Islet of Langerhans (tissue), 1 donor: ENCODE measurements around the gene CORO6.

Experiments
- FAIRE-seq: peaks from one replicate; lab custom pipeline; 2011; peaks lifted over from hg19 to GRCh38; lab: Jason Lieb, UNC

Gene CORO6

DNA sequence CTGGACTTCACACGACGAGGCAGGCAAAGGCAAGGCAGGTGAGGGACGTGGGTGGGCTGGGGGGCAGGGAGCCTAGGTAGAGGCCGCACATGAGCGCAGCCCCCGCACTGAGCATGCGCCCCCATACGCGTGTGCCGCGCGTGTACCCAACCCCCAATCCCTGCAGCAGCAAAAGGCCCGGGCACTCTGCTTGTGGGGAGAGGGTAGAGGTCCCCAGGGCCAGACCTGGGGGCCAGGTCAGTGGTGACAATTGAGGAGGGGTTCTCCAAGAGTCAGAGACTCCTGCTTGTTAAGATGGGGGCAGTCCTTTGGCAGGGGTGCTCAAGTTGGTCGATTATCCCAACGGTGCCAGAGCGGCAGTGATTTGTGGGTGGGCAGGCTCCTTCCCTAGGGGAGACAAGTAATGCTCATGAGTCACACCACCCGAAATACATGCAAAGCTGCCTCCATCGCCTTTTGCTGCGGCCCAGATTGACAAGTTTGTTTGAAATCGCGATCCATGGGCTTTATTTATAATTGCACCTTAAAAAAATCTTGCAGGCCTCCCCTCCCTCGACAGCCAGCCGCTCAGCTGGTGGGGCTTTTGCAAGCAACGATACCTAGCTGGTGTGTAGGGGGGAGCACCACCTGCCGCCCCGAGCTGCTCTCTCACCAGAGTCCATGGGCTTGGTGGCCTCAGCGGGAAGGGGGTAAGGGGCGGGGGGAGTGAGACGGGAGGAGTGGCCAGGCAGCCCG is 32.1 kb downstream of the CORO6 start:
- FAIRE-seq: no peak

DNA sequence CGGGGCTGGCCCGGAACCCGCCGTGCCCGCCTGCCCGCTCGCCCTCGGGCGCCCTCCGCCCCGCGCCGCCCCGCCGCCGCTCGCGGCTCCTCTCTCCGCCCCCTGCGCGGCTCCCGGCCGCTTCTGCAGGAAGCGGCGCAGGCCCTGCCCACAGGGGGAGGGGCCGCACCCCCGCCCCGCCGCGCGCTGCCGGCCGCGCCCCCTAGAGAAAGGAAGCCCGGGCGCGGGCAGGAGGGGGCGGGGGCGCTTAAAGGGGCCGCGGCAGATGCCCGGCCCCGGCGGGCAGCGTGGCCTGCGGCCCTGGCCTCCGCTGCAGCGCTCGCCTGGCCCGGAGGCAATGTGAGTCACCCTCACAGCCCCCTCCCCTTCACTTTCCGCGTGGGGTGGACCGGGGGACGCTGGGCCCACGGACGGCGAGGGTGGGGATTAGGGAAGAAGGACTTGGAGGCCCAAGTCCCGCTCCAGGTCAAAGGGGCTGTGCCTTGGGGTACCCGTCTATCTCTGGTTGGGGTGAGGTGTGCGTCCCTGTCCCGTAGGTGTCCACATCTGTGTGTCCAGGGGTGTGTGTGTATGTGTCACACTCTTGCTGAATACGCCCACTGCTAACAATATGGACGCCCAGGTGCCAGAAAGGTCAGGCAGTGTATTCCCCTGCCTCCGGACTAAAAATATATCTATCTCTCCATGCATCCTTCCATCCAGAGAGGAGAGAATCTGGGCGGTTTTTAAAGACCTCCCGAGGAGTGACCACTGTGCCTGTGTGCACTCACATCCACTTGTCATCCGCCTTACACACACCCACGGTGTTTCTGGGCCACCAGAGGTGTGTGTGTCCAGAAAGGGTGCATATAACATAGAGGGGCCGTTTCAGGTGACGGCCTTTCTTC is 32.9 kb downstream of the CORO6 start, which contains the start of gene GIT1:
TSS of gene GIT1 (minus strand) at position 125 of the 887 bp plus-strand sequence. CDS start 270 bp downstream, outside the sequence.
- no peak for FAIRE-seq

DNA sequence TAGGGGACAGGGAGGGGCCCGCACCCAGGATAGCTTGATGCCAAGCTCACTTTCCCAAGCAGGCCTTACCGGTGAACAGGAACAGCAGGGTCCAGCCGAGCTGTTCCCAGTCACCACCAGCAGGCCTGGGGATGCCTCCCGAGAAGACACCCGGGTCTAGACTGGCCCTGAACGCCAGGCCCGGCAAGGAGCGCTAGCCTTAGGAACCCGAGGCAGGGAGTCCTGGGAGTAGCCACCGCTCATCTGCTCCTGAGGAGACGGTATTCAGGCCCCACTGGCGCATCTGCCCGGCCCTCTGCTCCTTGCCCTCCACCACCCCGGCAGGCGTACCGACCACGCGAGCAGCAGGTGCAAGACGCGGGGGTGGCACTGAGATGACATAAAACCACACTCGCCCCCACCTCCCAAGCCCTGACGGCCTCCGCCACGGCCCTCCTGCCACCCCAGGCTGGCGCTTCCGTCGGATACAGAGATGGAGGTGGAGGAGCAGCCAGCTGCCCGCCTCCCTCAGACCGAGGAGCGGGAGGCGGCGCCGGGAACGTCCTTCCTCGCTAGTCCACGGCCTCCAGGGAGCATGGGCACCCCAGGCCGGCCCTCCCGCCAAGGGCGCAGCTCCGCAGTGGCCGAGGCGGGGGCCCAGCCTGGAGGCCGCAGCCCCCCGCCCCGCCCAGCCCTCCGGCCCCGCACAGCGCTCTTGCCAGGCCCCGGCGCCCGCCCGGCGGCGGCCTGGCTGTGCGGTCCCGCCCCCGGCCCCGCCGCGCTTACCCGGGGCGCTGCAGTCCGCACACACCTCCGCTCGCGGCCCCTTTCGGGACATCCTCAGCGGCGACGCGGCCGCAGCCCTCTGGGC is 33.9 kb downstream of the CORO6 start:
- FAIRE-seq: no peak

GRCh38 chr17:29588017-29588561 is 34.6 kb downstream of the CORO6 start:
- no peak for FAIRE-seq

DNA sequence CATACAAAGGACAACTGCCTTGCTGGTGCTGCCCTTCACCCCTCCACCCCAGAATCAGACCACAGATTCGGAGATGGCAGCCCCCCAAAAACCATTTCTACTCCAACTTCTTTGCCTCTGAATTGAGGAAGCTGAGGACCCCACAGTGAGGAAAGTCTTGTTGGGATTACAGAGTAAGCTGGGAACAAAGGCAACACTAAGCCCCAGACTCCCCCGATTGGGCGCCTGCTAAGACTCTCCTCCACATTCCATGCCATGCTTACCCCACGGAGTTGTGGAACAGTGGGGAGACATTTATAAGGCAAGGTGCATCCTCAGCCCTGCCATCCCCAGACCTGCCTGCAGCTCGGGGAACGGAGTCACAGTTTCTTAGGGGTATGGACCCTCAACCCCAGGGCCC is 35.1 kb downstream of the CORO6 start:
- no peak for FAIRE-seq

DNA sequence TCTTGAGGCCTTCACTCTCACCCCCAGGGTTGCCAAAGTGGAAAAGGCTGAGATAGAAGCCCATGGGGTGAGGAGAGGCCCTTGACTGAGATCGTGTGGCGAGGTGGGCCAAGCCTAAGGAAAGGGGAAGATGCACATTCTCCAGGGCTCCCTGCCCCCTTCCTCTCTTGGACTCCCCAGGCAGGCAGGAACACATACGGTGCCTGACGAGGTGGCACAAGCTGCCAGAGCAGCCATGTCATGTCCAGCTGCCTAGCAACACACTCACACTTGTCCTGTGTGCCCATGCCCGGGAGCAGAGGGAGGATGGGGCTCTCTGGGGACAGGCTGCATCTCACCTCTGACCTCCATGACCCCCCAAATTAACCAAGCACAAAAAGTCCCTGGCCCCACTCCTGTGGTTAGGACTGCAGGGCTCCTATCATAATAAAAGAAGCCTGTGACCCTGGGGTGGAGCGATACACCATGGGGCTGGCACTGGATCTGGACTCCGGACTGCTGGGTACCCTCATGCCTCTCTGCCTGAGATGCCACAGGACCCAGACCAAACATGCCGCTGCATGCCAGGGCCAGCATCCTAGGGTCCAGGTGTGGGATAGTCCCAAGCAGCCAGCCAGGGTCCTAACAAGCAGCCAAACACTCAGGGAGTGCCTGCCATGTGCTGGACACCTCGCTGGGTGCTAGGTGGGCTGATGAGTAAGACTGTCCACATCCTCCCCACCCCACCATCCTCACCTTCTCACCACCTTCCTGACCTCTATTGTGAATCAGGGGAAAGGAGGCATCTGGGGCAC is 35.8 kb downstream of the CORO6 start:
- FAIRE-seq: no peak

DNA sequence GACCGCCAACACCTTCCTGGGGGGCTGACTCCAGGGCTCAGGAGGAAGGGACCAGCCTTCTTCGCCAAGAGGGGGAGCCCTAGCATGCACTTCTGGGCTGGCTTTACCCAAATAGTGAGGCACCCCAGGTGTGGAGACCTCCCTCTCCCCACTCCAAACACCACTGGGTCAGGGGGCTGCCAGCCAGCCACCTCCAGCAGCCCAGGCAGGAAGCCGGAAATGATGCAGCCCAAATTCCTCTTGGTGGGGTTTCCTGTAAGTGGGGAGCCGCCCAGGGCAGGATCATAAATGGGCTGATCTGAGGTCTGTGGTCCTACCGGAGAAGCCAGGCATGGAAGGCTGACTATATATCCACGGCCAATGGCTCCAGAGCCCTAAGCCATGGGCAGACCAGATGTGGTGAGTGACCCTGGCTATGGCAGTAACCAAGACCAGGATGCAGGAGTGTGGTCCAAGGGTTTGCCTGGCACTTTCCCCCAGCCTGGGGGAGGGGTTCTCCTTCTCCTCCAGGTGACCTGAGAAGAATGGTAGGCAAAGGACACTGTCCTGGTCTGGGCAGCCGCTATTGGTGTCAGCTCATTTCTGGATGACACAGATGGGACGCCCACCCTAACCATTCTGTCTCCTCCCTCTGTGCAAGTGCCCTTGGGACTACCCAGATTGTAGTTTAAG is 37.5 kb downstream of the CORO6 start:
- FAIRE-seq: no peak

DNA sequence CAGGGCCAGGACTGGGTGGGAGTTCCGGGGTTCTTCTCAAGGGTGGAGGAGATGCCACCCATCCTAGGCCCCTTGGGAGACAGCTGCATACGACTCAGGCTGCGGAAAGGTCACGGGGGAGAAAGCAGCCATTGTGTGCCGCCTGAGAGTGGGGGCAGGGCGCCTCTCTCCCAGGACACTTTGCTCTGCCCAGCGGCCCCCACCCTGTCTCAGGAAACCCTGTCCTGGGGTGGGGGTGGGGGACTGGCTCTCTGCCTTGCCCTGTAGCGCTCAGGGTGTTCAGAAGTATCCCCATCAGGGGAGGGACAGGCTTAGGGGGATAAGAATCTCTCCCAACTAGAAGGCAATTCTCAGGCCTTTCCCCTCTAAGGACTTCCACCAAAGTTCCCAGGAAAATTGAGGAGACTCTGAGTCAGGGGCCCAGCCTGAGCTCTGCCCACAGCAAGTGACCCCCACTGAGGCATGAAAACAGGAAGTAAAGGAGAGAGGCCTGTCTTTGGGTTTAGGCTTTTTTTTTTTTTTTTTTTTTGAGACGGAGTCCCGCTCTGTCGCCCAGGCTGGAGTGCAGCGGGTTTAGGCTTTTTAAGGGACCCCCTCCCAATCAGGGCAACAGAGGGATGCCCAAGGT is 38.1 kb downstream of the CORO6 start:
- FAIRE-seq: no peak

DNA sequence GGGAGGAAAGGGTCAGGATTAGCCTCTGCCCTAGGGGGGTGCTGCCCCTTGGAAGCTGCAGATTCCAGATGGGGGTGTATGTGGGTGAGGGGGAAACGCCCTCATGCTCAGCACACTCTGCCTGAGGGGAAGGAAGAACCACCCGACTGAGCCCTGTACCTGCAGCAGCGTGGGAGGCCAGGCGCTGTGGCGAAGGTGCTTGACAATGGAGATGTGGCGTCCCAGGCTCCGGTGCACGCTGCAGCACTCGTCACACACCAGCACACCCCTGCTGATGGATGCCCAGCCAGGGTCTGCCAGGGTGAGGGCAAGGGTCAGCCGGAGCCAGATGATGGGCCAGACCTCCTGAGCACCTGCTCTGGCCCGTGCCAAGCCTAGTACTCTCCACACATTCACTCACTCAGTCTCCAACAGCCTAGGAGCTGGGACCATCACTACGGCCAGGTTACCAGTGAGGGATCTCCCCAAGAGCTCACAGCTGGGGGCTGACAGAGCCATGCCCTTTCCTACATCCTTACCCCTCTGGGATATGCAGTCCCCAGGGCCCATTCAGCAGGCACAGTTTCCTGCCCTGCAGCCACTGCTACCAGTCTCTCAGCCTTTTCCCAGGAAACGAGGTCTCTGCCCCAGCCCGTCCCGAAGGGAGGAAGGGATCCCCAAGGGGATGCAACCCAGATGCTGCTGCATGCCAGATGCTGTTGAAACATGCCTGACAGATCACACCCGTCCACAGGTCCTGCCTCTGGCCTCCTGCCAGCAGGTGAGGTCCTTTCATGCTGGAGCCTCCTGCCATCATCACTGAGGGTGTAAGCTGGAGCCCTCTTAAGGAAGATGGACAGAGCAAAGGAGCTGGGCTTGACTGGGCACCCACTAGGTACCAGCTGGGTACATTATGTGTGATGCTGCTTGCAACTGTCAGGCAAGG is 39.1 kb downstream of the CORO6 start:
- FAIRE-seq: no peak

- FAIRE-seq: no peak
Measured at GRCh38 chr17:29582772-29583171, 39.9 kb downstream of the CORO6 start.

DNA sequence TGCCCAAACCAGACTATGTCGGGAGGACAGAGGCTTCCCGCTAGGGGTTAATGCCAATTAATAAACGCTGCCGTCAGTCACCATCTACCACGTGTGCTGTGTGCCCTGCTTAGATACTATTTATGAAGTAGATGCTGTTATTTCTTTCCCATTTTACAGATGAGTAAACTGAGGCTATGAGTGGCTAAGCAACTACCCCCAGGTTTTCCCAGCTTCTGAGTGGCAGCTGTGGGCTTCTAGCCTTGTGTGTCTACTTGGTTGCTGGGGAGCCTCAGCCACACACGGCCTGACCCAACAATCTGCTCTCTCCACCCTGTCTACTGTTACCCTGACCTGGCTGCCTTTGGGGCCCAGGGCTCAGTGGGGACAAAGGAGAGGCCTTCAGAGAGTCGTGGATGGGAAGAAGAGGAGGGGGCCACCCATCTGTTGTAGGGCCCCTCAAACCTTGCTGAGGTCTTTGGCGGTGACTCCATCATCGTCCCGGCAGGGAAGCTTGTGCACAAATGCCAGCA is 40.4 kb downstream of the CORO6 start:
- no peak for FAIRE-seq

DNA sequence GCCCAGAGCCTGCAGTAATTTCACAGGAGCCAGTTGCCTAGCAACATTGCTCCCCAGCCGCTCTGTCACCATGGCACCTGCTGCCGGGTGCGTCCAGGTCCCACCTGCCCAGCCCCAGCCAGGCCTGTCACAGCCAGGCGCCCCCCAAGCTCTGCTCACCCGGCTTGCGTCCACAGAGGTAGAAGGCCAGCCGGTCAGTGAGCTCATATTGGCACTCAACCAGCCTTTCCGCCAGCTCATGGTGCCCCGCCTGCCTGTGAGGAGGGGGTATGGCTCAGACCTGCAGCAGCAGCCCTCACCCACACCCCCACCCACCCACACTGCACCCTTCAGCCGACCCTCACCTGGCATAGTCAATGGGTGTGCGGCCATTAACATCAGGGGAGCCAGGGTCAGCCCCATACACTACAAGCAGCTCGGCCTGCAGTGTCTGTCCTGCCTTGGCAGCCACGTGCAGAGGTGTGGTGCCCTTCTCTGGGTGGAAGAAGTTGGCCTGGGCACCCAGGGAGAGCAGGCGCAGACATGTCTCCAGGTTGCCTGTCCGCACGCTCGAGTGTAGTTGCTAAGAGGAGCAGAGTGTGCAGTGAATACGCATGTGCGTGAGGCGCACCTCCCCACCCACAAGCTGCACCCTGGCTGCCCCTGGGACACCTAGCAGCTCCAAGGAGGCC is 41.0 kb downstream of the CORO6 start:
- FAIRE-seq: no peak

DNA sequence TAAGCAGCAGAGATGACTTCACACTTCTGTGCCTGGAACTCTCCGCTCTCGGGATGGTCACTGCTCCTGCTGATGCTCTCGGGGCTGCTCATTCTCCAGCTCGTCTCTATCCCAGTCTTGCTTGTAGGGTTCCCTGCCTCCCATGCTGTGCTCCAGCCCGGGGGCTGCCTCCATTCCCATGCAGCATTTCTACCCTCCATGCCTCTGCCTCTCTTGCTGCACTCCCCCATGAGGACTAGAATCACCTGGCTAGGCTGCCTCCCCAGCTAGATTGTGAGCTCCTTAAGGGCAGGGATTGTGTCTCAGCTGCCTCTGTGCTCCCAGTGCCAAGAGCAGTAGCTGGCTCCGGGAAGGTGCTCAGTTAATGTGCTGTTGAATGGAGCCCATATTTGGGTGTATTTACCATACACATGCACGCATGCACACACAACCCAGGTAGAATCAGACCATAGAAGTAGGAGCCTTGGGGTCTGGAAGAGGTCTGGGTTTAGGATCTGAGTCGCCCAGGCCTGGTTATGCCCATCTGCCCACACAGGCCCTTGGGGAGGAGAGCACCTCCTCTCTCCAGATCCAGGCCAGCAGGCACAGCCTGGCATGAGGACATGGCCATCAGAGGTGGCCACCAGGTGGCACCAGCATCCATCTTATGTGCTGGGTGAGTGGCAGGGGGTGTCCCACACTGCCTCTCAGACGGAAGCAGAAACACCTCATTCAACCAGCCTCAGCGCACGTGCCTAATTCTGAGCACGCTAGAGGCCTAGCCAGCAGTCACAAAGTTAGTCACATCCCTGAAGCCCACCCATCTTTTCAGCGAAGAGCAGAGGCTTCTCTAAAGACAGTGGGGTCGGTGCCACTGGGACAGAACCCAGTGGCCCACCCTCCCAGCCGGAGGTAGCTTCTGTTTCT is 42.6 kb downstream of the CORO6 start:
- peak; percentile 17 for FAIRE-seq

GRCh38 chr17:29578626-29579485 is 43.9 kb downstream of the CORO6 start:
- FAIRE-seq: no peak

DNA sequence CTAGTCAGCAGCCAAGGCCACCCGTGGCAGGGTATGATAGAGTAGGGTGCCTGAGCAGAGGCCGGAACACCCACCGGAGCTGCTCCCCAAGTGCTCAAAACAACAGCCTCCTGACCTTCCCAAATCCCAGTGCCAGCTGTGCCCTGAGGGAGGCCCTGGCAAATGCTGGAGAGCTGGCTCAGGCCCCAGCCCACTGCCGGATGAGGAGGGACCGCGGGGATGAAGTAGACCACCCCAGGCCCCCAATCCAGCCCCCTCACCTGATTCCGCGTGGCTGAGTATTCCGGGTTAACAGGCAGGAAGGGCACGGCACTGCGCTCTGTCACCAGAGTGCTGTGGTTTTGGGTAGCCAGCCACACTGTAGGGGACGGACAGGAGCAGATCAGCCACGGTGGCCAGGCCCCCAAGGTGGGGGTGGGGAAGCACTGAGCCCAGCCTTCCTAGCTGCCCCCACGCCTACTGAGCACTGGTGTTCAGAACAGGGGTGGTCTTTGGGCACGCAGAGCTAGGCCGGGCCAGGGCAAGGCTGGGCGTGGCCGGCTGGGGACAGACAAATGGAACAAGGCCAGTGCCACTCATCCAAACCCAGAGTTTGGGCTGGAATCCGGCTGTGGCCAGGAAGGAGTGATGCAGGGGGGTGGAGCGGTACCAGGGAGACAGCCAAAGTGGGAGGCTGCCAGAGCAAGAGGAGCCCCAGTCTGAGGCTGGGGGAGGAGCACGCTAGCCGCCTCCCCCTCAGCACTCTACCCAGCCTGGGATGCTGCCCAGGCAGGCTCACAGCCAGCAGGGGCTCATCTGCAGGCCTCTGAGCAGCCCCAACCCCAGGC is 45.1 kb downstream of the CORO6 start:
- FAIRE-seq: no peak
